NOMO-1 (cell line): ENCODE measurements around the gene CEACAM5.
A peak's percentile ranks its signal among the peaks of the same experiment; 100 is the strongest.
"Not testable (repeated sequence)": the region's sequence is repeated elsewhere in the genome, so short reads cannot be mapped to it uniquely, and the experiment has no call there.

Source experiments
- DNase-seq, 2 experiments: peaks; one replicate each; lab custom pipeline; 2025; ENCODE audit not compliant: unreplicated experiment in 2 of 2; lab: John Stamatoyannopoulos, UW

CEACAM5 gene

DNA sequence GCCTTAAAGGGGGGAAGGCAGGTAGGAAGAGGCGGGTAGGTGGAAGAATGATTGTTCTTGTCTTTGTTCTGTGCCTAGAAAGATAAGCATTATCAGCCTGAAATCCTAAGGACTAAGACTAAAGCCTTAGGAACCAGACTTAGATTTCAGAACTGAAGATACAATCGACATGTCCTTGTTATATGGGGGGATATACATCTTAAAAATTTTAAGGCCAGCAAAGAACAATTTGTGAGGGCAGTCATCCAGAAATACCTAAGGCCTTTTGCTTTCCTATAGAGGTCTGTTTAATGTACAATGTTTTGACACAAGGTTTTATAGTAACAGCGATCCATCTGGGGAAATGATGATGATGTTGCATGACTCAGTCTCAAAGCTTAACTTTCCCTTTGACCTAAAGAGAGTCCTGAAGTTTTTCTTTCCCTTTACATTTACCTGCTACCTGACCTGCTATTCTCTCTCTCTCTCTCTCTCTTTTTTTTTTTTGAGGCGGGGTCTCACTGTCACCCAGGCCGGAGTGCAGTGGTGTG, 26.7 kb downstream of the CEACAM5 start:
- DNase-seq, result no peak

DNA sequence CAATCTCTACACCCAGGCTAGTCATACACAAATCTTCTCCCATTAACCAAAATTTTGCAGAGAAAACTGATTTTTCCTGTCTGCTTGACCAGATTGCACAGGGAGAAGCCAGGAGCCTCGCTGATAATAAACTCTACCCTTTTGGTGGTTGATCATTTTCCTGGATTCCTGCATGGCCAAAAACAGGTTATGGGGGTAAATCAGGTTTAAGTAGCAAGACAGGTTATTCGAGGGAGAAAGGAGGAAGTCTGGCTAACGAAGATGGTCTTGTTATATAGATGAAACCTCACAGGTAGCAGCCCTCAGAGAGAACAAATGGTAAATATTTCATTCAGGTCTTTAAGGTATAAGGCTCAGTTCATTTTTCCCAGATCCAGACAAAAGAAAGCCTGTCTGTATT, 30.9 kb downstream of the CEACAM5 start:
- DNase-seq, result no peak

DNA sequence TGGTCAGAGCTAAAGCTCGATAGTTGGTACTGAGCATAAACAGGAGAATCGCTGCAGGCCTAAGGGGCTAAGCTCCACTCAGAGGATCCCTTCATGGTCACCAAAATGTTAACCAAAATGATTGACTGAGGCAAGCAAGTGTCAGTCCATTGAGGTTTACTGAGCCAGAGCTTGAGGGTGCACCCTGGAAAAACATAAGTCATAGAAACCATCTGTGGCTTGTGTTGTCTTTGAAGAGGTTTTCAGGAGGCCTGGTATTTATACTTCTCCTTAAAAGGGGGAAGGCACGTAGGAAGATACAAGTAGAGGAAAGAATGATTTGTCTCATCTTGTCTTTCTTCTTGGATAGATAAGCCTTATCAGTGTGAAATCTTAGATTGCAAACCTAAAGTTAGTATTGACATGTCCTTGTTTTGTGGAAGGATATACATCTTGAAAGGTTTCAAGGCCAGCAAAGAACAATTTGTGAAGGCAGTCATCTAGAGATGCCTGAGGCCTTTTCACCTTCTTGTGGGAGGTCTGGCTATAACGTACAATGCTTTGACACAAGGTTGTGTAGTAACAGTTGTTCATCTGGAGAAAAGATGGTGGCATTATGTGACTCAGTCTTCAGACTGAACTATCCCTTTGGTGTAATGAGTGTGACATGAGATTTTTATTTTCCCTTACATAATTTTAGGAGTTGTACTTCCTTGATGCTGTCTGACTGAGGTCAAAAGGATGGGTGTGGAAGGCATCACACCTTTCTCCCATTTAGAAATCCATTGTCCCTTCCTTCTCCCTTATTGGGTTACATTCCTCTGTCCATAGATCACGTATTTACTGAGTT, 32.2 kb downstream of the CEACAM5 start:
- DNase-seq, result no peak

DNA sequence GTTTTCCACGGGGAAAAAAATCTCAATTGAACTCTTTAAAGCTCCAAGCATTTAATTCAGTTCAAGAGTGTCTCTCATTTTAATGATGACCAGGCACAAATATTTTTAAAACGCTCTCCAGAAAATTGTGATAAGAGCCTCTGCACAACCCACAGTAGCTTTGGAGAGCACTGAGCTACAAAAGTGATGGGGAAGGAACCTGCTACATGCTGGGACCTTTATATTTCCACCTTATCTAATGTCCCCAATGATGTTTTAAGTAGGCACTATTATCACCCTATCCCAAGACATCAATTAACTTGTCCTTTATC, 32.8 kb downstream of the CEACAM5 start:
- no peak for DNase-seq

DNA sequence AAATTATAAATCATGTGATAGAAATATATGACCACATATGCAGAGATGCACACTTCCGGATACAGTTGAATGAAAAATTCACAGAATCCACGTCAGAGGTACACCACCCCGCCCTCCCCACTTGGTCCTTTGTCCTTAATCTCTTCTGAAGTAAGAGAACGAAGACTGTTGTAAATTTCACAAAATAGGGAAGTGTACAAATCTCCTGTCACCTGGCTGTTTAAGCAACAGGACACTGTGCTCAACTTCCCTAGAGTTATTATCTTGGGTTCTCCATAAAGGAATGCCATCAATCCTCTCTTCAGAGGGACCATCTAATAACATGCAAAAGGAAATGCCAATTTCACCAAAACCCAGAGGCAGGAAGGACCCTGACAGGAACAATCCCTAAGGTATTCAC, 36.4 kb downstream of the CEACAM5 start:
- peak; percentile 67 to 73 for DNase-seq

DNA sequence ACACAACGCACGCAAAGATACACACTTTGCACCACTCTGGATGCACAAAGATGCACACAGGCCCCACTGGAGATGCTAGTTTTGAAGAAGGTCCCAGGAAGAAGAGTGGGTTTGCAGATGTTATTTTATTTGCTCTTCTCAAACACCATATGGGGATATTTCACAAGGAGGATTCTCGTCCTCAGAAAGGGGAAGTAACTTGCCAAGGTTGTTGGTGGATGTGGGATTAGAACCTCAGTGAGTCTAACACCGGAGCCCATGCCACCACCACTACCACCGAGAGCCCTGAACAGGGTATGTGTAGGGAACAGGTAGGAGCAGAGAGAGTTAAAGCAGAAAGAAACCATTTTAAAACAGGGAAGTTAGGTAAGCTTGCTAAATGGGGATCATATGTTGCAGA, 37.3 kb downstream of the CEACAM5 start:
- DNase-seq, result peak; percentile 16 to 73

DNA sequence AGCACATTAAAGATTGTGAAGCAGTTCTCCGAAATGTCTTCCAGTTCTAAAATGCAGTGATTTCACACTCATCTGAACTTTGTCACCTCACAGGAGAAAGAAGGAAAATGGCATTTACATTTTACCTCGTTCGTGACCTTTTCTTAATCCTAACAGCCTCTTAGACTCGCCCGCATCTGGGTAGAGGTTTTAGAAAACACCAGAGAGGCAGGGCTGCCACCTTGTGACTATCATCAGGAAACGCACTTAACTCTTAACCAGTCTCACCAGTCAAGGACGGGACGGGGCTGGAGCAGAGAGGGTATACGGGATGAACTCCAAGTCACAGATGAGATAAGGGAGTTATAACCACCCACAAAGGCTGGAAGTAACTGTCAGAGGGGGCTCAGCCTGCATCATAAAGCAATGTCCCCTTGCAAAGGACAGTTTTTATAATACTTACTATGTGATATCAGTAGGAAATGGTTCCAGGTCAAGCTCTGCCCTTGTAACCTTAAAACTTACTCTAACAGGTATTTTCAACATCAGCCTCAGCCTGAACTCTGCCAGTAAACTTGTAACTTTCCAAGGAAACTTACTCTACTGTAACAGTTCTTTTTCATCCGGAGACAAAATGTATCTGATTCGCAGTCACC, 38.3 kb downstream of the CEACAM5 start:
- DNase-seq, result peak; percentile 49 to 72

DNA sequence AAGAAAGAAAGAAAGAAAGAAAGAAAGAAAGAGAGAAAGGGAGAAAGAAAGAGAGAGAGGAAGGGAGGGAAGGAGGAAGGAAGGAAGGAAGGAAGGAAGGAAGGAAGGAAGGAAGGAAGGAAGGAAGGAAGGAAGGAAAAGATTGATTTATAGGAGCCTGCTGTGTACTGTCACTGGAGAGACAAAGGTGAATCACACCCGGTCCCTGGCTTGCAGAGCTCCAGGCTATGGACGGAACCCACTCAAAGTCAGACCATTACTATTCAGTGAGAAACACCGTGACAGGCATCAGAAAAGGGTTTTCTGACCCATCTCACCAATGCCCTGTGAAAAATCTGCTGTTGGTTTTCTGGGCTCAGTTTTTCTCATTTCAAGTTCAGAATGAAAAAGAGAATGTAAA, 39.6 kb downstream of the CEACAM5 start:
- DNase-seq, result no peak

DNA sequence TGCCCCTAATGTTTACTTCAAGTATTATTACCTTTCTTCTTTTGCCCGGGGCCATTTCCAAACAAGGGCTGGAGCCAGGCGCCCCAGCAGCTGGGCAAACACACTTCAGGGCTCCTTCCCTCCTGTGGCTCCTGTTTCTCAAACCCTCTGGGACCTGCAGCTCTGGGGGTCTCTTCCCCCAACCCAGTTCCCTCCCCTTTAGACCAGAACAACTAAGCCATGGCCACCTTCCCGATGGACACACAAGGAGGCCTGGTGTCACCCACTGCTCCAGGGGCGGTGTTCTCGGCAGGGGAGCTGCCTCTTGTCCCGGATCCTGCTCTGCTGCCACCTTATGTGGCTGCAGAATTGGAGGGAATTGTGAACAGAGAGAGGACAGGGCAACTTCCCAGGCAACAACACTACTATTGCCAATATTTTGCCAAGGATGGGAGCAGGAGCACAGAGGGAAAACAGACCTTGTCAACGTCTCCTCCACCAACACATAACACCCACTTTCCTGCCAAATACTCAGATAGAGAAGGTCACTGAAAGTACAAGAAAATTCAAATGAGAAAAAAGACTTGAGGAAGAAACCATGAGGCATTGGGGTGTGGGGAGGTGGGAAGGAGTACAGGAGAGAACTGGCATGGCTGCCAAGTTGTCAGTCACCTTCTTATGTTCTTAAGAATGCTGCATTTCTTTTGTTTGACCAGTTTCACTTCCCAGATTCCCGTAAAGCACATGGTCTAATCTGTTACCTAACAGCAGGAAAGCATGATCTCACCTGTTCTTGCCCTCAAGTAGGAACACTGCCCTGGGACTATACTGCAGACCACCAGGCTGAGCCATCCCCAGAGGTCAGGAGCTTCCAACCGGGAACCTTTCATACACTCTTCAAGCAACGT, 42.1 kb downstream of the CEACAM5 start:
- not testable (repeated sequence) for DNase-seq

DNA sequence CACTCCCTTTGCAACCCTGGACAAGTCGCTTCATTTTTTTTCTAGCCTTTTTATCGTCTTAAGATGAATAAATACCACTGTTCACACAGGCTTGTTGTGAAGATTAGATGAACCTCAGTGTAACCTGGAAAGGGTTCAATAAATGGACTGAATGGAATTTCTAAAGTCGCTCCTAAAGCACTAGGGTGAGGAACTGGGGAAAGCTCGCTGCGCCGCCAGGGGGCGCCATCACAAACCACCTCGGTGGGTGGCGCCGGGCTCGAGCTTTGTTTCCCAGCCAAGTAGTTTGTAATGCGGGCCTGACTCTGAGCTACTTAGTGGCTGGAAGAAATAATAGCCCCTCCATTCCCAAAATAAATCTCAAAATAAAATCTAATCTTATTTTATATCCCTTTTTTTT, 44.7 kb downstream of the CEACAM5 start:
- DNase-seq, result peak; percentile 41 to 47

DNA sequence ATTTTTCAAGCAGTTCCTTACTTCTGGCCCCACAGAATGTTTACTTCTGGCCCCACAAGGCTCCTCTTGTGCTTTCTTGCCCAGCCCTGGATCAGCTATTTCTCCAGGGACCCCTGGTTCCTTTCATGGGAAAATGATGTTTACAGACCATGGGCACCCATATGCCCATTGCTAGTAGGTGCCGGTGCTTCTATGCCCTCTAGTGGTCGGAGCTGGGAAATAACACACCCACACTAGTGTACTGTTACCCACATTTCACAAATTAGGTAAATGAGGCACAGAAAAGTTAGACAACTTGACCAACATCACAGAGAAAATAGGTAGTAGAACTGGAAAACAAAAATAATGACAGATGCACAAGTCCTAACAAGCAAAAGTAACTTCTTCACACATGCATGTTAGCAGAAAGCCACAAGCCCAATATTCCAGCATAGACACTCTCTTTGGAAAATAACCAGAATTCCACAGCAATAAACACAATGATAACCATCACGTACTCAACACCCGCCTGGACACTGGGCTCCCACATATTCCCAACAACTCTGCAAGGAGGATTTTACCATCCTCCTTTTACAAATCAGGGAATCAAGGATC, 45.6 kb downstream of the CEACAM5 start:
- DNase-seq, result peak in 1 of 2 experiments; percentile 34

DNA sequence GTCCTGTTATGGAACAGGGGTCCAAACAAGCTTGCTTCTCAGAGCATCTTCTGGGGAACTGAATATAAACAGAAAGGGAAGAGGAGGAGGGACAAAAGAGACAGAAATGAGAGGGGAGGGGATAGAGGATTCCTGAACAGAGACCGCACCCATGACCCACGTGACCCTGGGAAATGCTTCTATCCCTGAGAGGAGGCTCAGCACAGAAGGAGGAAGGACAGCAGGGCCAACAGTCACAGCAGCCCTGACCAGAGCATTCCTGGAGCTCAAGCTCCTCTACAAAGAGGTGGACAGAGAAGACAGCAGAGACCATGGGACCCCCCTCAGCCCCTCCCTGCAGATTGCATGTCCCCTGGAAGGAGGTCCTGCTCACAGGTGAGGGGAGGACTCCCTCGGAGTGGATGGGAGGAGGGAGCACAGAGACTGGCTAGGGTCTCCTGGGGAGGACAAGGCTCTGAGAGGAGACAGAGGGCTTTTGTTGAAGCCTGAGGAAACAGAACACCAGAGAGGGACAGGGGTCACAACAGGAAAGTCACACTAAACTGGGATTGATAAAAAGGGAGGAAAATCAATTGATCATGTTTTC, 47.0 kb downstream of the CEACAM5 start, which contains the start of gene CEACAM6:
CEACAM6 (plus strand) TSS at position 203 of the 586 bp plus-strand sequence; CDS start at position 312, 109 bp downstream.
- DNase-seq, result peak; percentile 33

DNA sequence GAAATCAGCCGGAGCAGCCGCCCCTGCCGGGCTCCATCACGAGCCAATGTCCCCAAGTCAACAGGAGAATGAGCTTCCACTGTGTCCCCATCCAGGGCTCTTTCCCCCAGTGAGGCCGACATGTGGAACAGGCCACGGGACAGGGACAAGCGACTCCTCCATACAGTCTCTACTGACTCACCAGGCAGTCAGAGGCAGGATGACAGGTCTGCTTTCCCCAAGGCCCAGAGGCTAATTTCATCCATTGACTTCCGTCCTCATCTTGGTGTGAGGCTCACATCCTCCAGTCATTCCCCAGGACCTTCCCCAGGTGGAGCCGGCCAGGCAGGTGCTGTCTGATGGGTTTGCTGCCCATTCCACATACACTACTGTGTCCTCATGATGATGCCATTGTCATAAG, 50.4 kb downstream of the CEACAM5 start:
- DNase-seq, result no peak

DNA sequence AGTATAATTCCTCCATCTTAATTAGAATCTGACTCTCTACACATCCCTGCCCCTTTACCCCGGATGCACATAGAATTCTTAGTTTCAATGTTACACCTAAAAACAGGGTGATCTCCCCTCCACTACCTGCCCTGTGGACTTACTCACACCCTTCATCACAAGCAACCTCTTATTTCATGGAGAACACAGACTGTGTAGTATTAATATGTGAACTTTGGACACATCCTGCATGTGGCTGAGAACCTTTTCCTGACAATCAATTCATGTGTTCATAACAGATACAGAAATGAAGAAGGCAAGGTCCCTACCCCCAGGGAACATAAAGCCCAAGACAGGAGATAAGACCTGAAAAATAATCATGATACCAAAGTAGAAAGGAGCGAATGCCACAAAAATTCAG, 58.7 kb downstream of the CEACAM5 start:
- DNase-seq, result no peak

DNA sequence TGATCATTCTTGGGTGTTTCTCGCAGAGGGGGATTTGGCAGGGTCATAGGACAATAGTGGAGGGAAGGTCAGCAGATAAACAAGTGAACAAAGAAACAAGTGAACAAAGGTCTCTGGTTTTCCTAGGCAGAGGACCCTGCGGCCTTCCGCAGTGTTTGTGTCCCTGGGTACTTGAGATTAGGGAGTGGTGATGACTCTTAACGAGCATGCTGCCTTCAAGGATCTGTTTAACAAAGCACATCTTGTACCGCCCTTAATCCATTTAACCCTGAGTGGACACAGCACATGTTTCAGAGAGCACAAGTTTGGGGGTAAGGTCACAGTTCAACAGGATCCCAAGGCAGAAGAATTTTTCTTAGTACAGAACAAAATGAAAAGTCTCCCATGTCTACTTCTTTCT, 59.7 kb downstream of the CEACAM5 start:
- DNase-seq, result not testable (repeated sequence)

DNA sequence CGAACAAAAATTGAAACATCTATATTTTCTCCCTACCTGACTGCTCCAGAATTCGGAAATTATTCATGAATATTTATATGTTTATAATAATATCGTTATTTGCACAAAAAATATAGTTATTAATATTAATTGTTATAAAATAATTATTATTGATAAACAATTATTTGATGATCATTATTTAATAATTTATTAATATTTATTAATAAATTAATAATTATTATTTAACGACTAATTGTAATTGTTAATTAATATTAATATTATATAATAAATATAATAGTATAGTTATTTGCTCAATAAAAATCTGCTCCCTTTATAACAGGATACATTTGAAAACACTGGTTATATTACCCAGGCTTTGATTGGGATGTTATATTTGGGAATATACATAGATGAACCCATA, 61.2 kb downstream of the CEACAM5 start:
- no peak for DNase-seq

DNA sequence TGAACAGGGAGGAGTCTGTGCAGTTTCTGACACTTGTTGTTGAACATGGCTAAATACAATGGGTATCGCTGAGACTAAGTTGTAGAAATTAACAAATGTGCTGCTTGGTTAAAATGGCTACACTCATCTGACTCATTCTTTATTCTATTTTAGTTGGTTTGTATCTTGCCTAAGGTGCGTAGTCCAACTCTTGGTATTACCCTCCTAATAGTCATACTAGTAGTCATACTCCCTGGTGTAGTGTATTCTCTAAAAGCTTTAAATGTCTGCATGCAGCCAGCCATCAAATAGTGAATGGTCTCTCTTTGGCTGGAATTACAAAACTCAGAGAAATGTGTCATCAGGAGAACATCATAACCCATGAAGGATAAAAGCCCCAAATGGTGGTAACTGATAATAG, 63.0 kb downstream of the CEACAM5 start:
- DNase-seq, result no peak

DNA sequence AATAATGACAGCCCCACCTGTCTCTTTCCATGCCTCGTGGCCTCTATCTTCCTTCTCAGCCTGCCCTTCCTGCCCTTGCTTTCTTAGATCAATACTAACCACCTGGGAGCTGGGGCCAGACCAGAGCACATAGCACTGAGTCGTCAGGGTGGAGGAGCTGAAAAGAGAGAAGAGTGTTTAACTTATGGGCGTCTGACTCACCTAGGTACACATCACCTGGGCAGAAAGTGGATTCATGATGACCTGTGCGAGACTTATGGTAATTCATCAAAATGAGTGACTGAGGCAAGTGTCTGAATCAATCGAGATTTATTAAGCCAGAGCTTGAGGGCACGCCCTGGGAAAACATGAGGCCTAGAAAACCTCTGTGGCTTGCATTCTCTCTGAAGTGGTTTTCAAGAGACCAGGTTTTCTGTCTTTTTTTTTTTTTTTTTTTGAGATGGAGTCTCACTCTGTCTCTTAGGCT, 66.1 kb downstream of the CEACAM5 start:
- DNase-seq, result no peak

DNA sequence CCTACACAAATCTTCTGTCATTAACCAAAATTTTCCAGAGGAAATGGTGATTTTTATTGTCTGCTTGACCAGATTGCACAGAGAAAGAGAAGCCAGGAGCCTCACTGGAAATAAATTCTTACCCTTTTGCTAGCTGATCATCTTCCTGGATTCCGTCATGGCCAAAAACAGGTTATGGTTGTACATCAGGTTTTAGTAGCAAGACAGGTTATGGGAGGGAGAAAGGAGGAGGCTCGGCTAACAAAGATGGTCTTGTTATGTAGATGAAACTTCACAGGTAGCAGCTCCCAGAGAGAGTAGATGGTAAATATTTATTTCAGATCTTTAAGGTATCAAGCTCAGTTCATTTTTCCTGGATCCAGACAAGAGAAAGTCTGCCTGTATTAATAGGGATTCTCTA, 68.3 kb downstream of the CEACAM5 start:
- DNase-seq, result no peak
